A549 (cell line): ENCODE data around the gene NSD1.

ENCODE experiments used
- TF ChIP-seq, protein P1 (sequence below): fragments of >200 bp; sonication (Bioruptor Twin); formaldehyde crosslinking; IDR thresholded peaks from 3 replicates; pipeline ENCODE4 v1.5.1; 2016
- TF ChIP-seq, protein P2 (sequence below): IDR thresholded peaks from 2 replicates; pipeline ENCODE4 v1.6.1; 2012

DNA sequence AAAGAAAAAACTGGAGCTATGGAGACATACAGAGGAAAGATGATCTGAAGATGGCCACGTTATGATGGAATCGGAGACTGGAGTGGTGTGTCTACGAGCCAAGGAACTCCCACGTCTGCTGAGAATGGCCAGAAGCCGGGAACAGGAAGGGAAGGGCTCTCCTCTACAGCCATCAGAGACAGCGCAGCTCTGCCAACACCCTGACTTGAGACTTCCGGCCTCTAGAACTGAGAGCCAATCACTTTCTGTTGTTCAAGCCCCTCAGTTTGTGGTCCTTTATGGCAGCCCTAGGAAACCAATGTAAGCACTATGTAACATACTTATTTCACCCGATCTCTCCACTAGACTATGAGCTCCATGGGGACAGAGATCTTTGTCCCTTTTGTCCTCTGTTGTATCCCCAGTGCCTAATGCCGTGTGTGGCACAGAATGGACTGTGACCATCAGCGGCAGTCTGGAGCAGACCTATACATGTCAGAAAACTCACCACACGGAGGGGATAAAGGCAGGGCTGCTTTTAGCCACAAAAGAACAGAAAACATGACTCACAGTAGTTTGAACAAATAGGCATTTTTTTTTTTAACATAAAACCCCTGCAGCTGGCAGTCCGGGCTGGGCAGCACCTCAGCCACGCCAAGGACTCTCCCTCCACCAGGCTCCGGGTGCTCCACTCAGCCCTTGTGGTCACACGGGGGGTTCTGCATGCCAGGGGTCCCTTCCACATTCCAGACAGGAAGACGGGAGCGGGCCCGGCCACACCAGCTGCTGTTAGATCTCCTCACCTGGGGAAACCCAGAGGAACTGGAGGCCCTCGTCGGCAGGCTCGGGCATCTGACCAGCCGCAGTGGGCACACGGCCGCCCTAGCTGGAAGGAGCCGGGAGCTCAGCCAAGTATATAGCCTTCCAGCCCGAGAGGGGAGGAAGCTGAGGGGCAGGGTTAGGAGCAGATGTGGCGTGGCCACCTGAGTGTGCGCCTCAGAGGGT is 194.3 kb downstream of the NSD1 start:
- TF ChIP-seq, protein P1, sequence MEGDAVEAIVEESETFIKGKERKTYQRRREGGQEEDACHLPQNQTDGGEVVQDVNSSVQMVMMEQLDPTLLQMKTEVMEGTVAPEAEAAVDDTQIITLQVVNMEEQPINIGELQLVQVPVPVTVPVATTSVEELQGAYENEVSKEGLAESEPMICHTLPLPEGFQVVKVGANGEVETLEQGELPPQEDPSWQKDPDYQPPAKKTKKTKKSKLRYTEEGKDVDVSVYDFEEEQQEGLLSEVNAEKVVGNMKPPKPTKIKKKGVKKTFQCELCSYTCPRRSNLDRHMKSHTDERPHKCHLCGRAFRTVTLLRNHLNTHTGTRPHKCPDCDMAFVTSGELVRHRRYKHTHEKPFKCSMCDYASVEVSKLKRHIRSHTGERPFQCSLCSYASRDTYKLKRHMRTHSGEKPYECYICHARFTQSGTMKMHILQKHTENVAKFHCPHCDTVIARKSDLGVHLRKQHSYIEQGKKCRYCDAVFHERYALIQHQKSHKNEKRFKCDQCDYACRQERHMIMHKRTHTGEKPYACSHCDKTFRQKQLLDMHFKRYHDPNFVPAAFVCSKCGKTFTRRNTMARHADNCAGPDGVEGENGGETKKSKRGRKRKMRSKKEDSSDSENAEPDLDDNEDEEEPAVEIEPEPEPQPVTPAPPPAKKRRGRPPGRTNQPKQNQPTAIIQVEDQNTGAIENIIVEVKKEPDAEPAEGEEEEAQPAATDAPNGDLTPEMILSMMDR: no peak
- TF ChIP-seq, protein P2, sequence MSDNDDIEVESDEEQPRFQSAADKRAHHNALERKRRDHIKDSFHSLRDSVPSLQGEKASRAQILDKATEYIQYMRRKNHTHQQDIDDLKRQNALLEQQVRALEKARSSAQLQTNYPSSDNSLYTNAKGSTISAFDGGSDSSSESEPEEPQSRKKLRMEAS: peak; percentile 30; the same call in 1 of the 2 replicates
